Measurements from ENCODE around the gene EMX2. TPM values are rescaled to one million over a fixed set of nuclear protein-coding genes. Genes with fewer than 3 reads are reported as not detected.

Gene EMX2
- total and polyA plus RNA-seq, 2 of the 13 experiments (the other 11 are each of a cell fraction or from before 2014, with no cell fraction given) = not detected

DNA sequence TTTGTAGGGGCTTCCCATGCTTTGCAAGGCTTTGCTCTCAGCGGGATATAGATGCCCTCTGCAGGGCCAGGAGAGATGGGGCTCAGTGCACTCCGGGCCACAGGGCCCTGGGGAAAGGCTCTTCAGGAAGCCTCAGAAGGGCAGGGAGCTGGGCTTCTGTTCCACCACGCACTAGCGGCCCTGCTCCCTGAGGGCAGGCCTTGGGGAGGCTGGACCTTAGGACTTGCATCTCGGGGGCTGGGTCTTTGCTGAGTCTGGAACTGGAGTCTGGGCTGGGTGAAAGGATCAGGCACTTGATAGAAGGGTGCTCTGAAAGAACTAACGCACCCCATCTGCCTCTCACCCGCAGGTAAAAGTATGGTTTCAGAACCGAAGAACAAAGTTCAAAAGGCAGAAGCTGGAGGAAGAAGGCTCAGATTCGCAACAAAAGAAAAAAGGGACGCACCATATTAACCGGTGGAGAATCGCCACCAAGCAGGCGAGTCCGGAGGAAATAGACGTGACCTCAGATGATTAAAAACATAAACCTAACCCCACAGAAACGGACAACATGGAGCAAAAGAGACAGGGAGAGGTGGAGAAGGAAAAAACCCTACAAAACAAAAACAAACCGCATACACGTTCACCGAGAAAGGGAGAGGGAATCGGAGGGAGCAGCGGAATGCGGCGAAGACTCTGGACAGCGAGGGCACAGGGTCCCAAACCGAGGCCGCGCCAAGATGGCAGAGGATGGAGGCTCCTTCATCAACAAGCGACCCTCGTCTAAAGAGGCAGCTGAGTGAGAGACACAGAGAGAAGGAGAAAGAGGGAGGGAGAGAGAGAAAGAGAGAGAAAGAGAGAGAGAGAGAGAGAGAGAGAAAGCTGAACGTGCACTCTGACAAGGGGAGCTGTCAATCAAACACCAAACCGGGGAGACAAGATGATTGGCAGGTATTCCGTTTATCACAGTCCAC lies 5.4 kb downstream of the EMX2 start:
- H3K4me3 ChIP-seq (replicated peaks in 1 of 3; ENCODE audit: insufficient read depth in 1 of 3, low read depth in 2 of 3, low read length in 3 of 3) = no peak overlapping the region
- ATAC-seq (peak; percentile 29; the same call in 1 of the 3 replicates), FAIRE-seq (no peak), DNase-seq (ENCODE audit: low spot score) (no peak)
- peaks cover 7% of the 10 kb centered on the region for H3K4me1 ChIP-seq (ENCODE audit: insufficient read depth, low read length)
- in situ Hi-C loops (cut with HindIII; ENCODE audit: extremely low pct_ligation_motif_present, low pct_unique_long_range_greater_than_20kb) (loop anchor here (25.0 kb wide), 1 partner anchor 564 kb away; no protein-coding TSS in a partner anchor), intact Hi-C loops (cut with micrococcal nuclease; ENCODE audit: unreplicated experiment) (no loop called here)
- H3K9ac ChIP-seq (ENCODE audit: insufficient read depth, low read depth, low read length) = no peak overlapping the region
- no peaks in the 10 kb centered on the region for H3K79me2 ChIP-seq (ENCODE audit: insufficient read depth, low read length)
- no peak overlapping the region for H3K27ac ChIP-seq (ENCODE audit: extremely low read length, insufficient read depth, low read length)
- H4K20me1 ChIP-seq (ENCODE audit: insufficient read depth, low read length) = no peaks in the 10 kb centered on the region
- H3K27me3 ChIP-seq (ENCODE audit: control insufficient read depth in 1 of 2, insufficient read depth in 2 of 2, low read length in 2 of 2) = peaks cover 23 to 91% of the 10 kb centered on the region in 2 experiments
- H2AFZ ChIP-seq (ENCODE audit: low read length) = no peak overlapping the region
- POLR2A ChIA-PET = no interaction called here
- no peaks in the 10 kb centered on the region for H3K9me3 ChIP-seq (ENCODE audit: low read length)
- H3K36me3 ChIP-seq (replicated peaks in 1 of 2; ENCODE audit: control insufficient read depth in 1 of 2, insufficient read depth in 2 of 2, low read length in 2 of 2) = no peaks in the 10 kb centered on the region
- CTCF ChIA-PET (ENCODE audit: low intra/inter-chr PET ratio, low total read pairs) = no interaction called here
- BruUV-seq (replicated peaks) = no TSS peak
- 19% methylated on average over 29 of the region's 32 CpGs for WGBS (ENCODE audit: low lambda C conversion rate)
- H3K4me2 ChIP-seq (ENCODE audit: low read depth, low read length) = no peak overlapping the region
- TF ChIP-seq ELF1 (CRISPR knock-in tag; IDR thresholded peaks at IDR 0.05) = no peak
- no peak for TF ChIP-seq ZKSCAN5 (CRISPR knock-in tag; IDR thresholded peaks at IDR 0.05)
- TF ChIP-seq ZNF207 (IDR thresholded peaks at IDR 0.05; ENCODE audit: borderline replicate concordance) = no peak
- TF ChIP-seq, protein P1, sequence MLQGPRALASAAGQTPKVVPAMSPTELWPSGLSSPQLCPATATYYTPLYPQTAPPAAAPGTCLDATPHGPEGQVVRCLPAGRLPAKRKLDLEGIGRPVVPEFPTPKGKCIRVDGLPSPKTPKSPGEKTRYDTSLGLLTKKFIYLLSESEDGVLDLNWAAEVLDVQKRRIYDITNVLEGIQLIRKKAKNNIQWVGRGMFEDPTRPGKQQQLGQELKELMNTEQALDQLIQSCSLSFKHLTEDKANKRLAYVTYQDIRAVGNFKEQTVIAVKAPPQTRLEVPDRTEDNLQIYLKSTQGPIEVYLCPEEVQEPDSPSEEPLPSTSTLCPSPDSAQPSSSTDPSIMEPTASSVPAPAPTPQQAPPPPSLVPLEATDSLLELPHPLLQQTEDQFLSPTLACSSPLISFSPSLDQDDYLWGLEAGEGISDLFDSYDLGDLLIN (CRISPR knock-in tag; IDR thresholded peaks at IDR 0.05; ENCODE audit: borderline replicate concordance) = no peak
- no peak for TF ChIP-seq STAT6 (CRISPR knock-in tag; IDR thresholded peaks at IDR 0.05; ENCODE audit: borderline replicate concordance)
- no peak for TF ChIP-seq ZNF609 (CRISPR knock-in tag; IDR thresholded peaks at IDR 0.05; ENCODE audit: borderline replicate concordance)
- no peak for TF ChIP-seq ZBTB14 (CRISPR knock-in tag; IDR thresholded peaks at IDR 0.05)
- TF ChIP-seq XRCC5 (optimal IDR thresholded peaks at IDR 0.05; ENCODE audit: low read length) = no peak
- TF ChIP-seq, protein P2, sequence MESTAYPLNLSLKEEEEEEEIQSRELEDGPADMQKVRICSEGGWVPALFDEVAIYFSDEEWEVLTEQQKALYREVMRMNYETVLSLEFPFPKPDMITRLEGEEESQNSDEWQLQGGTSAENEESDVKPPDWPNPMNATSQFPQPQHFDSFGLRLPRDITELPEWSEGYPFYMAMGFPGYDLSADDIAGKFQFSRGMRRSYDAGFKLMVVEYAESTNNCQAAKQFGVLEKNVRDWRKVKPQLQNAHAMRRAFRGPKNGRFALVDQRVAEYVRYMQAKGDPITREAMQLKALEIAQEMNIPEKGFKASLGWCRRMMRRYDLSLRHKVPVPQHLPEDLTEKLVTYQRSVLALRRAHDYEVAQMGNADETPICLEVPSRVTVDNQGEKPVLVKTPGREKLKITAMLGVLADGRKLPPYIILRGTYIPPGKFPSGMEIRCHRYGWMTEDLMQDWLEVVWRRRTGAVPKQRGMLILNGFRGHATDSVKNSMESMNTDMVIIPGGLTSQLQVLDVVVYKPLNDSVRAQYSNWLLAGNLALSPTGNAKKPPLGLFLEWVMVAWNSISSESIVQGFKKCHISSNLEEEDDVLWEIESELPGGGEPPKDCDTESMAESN (CRISPR knock-in tag; conservative IDR thresholded peaks at IDR 0.05) = no peak
